NB4 (cell line): Measurements from ENCODE around the gene ZNF724.

Experiments used
- DNase-seq: peaks from one replicate; pipeline ENCODE4 v3.0.0; 2010; ENCODE audit warnings: low read depth
- H3K4me3 ChIP-seq: one replicate; pipeline ENCODE4 v1.5.1; 2011; ENCODE audit warnings: mild to moderate bottlenecking, low read depth, low read length, moderate library complexity
- MAX ChIP-seq: IDR thresholded peaks from 2 replicates; pipeline ENCODE4 v1.6.1; 2011; ENCODE audit warnings: low read depth, low read length
- MYC ChIP-seq: IDR thresholded peaks from 2 replicates; pipeline ENCODE4 v1.6.1; 2011; ENCODE audit warnings: low read depth, low read length
- POLR2A ChIP-seq: IDR thresholded peaks from 2 replicates; pipeline ENCODE4 v1.6.1; 2011; ENCODE audit warnings: mild to moderate bottlenecking; ENCODE audit not compliant: insufficient read length; ENCODE audit errors: extremely low read depth
- TF ChIP-seq, protein P1 (sequence below): IDR thresholded peaks from one replicate; pipeline ENCODE4 v1.5.1; 2012; ENCODE audit warnings: low read depth, low read length

ZNF724 gene

GRCh38 chr19:23262920-23263319, 12.7 kb upstream of the ZNF724 start:
- TF ChIP-seq MAX (no peak), MYC (no peak), POLR2A (no peak)
- TF ChIP-seq, protein P1, sequence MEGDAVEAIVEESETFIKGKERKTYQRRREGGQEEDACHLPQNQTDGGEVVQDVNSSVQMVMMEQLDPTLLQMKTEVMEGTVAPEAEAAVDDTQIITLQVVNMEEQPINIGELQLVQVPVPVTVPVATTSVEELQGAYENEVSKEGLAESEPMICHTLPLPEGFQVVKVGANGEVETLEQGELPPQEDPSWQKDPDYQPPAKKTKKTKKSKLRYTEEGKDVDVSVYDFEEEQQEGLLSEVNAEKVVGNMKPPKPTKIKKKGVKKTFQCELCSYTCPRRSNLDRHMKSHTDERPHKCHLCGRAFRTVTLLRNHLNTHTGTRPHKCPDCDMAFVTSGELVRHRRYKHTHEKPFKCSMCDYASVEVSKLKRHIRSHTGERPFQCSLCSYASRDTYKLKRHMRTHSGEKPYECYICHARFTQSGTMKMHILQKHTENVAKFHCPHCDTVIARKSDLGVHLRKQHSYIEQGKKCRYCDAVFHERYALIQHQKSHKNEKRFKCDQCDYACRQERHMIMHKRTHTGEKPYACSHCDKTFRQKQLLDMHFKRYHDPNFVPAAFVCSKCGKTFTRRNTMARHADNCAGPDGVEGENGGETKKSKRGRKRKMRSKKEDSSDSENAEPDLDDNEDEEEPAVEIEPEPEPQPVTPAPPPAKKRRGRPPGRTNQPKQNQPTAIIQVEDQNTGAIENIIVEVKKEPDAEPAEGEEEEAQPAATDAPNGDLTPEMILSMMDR: no peak
- DNase-seq: no peak
- H3K4me3 ChIP-seq: no peak overlapping the region

GRCh38 chr19:23261496-23262020, 11.4 kb upstream of the ZNF724 start:
- TF ChIP-seq, protein P1: no peak
- no peak for TF ChIP-seq POLR2A
- no peak for TF ChIP-seq MAX
- no peak for TF ChIP-seq MYC

DNA sequence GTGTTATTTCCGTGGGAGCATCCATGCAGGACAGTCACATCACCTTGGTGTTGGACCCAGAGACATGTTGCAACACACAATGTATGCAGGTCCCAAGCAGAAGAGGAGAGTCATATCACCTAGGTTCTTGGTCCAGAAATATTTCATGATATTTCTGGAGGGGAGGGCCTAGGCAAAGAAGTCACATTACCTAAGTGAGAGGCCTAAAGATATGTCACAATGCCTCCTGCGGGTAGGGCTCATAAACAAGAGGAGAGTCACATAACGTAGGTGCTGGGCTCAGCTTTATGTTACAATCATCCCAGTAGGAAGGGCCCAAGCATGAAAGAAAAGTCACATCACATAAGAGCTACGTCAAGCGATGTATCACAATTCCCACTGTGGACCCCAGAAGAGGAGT, 10.8 kb upstream of the ZNF724 start:
- no peak for DNase-seq
- no peak overlapping the region for H3K4me3 ChIP-seq

More at GRCh38 chr19:23261496-23262020, 11.4 kb upstream of the ZNF724 start:
- H3K4me3 ChIP-seq: no peak overlapping the region
- no peak for DNase-seq

GRCh38 chr19:23259961-23260360, 9.8 kb upstream of the ZNF724 start:
- H3K4me3 ChIP-seq: no peak overlapping the region
- DNase-seq: no peak
- TF ChIP-seq, protein P1: no peak
- TF ChIP-seq MYC (no peak), POLR2A (no peak), MAX (no peak)

More for the DNA sequence above, 10.8 kb upstream of the ZNF724 start:
- TF ChIP-seq, protein P1: no peak
- TF ChIP-seq POLR2A (no peak), MAX (no peak), MYC (no peak)

- H3K4me3 ChIP-seq: no peak overlapping the region
- TF ChIP-seq MAX (no peak), MYC (no peak), POLR2A (no peak)
- TF ChIP-seq, protein P1: no peak
- no peak for DNase-seq
These were observed 5.5 kb upstream of the ZNF724 start for GRCh38 chr19:23255700-23256099.
